Measurements from ENCODE around the gene GGCX.

GRCh38 chr2:85534099-85534498, 27.2 kb downstream of the GGCX start:
- TF ChIP-seq CTCF (IDR thresholded peaks at IDR 0.05) (no peak), POLR2A (IDR thresholded peaks at IDR 0.05) (no peak), EP300 (IDR thresholded peaks at IDR 0.05; ENCODE audit: low read depth) (no peak)
